HL-60/S4 treated with phorbol 12-myristate 13-acetate at 8.2 ng/mL for 4 days and 3 days (cell line): ENCODE results near the gene OR6B2.
"Not testable (repeated sequence)": the region's sequence is repeated elsewhere in the genome, so short reads cannot be mapped to it uniquely, and the experiment has no call there.

Experiments used
- in situ Hi-C: fragments of 300-500 bp; cut with MboI; formaldehyde crosslinking; loops from 2 replicates; pipeline ENCODE4 v1.15.0; 2022; ENCODE audit warnings: low sequenced_read_pairs

Gene OR6B2

DNA sequence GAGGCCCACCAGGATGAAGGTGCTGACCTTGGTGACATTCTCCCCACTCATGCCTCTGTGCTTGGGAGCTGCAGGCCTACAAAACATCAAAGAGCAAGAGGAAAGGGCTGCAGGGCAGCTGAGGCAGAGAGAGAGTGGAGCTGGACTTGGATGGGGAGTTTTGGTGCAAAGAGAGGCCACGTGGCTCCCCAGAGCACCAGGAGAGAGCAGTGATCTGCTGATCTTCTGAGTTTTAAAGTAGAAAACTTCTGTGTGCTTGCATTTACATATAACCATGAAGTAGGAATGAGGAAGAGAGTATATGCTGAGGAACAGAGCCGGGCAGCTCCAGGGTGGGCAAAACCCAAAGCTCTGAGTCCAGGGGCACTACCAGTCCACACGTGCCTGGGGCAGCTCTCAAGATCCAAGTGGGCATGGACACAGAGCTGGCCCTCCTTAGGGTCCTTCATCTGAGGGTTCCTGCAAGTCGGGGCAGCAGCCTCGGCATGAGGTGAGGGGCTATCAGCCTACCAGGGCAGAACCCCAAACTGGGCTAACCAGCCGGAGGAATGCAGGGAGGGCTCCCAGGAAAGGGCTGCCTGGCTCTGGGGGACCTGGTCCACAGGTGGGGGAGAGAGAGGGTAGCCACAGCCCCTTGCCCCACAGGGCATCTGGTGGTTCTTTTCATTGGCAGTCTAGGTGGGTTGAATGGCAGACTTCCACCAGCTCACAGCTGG lies at the start of gene OR6B2:
OR6B2 (minus strand) TSS at position 51 of the 716 bp plus-strand sequence; CDS start at position 51, 0 bp downstream.
- in situ Hi-C loops, result no loop called here

- in situ Hi-C loops, result no loop called here
These were observed 48.4 kb upstream of the OR6B2 start for GRCh38 chr2:240078631-240079030.

DNA sequence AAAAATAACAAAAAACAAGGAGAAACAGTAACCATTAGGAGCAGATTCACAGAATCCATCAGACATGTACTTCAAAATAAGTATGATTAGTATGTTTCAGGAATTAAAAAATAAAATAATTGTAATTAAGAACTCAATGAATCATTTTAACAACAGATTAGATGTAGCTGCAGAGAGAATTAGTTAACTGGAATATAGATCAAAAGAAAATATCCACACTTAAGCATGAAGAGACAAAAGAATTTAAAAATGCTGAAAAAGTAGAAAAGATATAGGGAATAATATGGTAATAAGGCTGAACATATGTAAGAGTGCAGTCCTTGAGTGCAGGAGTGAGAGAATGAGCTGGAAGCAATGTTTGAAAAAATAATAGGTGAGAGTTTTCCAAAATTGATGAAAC lies 47.2 kb upstream of the OR6B2 start:
- in situ Hi-C loops, result no loop called here

DNA sequence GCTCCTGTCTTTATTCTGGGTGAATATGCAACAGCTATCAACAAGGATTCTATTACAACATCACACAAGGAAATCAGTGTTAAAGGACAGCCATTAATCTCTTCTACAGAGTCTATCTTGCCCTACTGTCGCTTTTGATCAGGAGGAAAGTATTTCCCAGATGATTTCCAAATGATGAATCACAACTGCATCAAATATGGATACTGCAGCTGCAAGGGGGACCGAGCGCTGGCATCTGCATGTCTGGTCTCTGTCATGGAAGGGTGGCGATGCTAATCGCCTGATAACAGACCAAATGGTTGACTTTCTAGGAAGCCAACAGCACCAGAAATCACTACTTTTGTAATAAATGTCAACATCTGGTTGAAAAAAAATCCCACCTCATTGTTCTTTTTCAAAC lies 44.3 kb upstream of the OR6B2 start:
- in situ Hi-C loops, result no loop called here

DNA sequence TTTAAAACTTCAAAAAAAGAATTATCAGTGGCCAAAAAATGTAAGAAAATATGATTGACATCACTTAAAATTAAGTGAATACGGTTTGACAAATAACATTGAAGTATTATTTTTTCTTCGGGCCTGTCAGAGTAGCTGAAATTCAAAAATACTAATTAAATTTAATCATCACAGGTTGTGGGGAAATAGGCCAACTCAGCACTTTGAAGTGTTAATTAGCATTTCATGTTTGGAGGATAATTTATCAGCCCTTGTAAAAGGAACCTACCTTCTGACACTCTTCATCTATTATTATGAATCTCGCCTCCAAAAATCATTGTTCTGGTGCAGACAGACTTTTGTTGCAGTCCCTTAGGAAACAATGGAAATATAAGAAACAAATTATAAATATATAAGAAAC lies 40.7 kb upstream of the OR6B2 start:
- in situ Hi-C loops, result no loop called here

DNA sequence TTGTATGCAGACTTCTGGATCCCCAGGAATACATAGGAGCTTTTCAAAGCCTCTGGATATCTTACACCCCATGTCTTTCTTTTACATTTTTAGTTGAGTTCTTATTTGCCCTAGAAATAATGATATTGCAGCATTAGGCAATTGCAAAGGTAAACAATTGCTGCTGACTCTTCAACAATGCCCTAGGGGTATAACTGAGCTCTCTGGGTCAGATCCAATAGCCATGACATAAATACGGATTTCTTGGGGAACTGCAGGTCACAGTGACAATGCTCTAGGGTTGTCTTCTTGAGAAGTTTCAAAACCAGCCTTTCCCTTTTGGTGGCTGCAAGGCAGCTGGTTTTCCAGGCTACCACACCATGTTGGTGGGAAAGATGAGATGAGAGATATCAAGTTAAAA lies 39.6 kb upstream of the OR6B2 start:
- in situ Hi-C loops, result no loop called here

DNA sequence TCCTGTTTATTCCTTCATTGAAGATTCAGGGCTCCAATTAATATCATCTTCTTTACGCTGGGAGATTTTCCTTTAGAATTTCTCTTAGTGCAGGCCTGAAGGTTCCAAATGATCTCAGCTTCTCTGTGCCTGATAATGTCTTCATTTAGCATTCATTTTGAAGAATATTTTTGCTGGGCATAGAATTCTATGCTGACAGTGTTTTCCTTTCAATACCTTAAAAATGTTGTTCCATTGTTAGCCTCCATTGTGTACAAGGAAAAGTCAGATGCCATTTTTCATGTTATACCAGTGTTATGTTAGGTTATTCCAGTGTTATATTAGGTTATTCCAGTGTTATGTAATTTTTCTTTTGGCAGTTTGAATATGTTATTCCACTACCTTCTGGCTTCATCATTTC lies 38.0 kb upstream of the OR6B2 start:
- in situ Hi-C loops, result no loop called here

- in situ Hi-C loops, result no loop called here
These were observed 36.3 kb upstream of the OR6B2 start for GRCh38 chr2:240066489-240066888.

DNA sequence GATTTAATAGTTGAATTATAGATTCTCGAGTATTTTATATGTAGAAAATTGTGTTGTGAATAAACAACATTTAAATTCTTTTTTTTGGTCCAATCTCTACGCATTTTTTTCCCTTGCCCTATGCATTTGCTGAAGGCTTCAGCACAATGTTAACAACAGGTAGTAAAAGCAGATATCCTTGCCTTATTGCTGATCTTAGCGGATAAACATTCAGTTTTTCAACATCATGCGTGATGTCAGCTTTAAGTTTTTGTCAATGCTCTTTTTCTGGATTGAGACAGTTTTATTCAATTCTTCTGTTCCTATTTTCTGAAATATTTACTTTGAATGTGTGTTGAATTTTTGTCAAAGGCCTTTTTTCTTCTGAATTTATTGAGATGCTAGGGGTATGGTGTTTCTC lies 34.7 kb upstream of the OR6B2 start:
- in situ Hi-C loops, result no loop called here

DNA sequence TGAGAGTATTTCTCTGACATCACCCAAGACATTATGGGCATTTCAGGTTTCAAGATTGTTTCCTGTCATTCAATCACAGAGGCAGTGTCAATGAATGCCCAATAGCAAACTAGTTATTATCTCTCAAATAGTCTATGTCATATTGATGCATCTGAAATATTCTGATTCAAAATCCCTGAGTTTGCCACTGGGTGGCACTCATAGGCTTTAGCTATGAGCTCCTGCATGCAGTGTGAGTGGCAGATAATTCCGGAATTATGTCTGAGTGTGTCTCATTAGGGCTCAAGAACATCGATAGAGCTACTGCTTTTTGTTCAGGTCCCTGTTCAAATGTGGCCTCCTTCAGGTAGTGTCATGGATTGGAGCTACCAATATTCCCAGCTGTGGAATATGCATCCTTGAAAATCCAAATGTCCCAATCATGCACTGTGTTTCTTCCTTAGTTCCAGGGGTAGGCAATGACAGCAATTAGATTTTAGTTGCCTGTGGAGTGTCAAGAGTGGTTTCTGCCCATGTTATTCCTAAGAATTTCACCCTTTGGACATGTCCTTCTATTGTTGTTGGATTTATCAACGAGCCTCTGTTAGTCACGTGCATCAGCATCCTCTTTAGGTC lies 30.9 kb upstream of the OR6B2 start:
- in situ Hi-C loops, result no loop called here

DNA sequence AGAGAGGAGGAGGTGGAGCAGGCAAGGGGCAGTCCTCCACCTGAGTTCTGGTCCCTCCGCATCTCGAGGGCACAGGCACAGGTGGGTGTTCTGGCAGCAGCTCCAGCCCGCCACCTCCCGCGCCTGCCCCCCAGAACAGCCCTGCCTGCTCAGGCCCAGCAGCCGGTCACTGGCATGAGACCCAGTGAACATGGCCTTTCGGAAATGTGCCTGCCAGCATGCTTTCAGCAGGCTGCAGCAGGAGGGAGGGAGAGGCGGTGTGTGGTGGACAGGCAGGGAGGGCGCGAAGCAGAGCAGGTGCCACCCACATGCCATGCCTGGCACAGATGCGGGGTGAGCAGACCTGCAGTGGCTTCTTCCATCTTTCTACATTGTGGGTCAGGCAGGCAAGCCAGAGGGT lies 26.4 kb upstream of the OR6B2 start:
- in situ Hi-C loops, result no loop called here

GRCh38 chr2:240055177-240055917 lies 25.1 kb upstream of the OR6B2 start:
- in situ Hi-C loops, result no loop called here

DNA sequence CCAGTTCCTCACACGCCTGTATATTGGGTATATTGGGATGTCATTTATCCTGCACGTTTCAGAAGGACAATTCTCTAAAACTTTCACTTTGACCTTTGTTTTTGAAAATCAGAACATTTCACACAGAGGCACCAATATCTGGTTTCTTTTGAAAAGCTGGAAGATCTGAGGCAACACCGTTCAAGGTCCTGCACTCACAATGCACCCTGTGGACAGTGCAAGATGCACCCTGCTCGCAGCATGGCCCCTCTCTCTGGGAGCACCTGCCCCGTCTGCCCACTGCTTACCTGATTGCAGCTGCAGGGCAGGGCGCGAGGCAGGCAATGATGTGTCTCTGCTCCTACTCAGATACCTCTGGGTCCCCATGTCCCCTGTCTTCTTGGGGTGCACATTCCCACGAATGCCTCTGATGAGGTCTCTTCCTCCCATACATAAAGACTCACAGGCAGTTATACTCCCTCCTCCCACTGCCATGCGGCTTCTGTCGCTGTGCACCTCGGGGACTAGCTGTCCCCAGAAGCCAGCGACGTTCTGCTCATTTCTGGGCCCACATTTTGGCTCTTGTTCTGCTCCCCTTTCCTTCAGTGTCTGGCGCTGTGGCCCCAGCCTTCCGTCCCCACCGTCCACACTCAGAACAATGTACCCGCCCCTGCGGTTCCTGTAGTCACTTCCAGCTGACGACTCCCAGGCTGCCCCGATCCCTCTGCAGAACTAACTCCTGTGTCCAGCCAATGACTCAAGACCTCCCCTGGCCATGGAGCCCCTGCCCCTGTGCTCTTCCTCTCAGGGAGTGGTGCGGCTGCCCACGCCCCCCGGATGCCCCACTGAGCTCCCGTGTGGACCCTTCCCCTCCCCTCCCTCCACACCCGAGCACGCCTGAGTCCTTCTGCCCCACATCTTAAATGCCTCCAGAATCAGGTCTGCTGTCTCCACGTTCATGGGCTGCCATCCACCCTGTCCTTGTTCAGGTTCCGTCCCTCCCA lies 23.2 kb upstream of the OR6B2 start, which contains the start of gene OR6B3:
OR6B3 (minus strand) TSS at position 349 of the 983 bp plus-strand sequence.
- in situ Hi-C loops, result no loop called here

GRCh38 chr2:240052524-240052923 lies 22.3 kb upstream of the OR6B2 start:
- in situ Hi-C loops, result no loop called here

- in situ Hi-C loops, result no loop called here
These were observed 21.5 kb upstream of the OR6B2 start for GRCh38 chr2:240051697-240052096.

- in situ Hi-C loops, result no loop called here
These were observed 20.0 kb upstream of the OR6B2 start for GRCh38 chr2:240050278-240050677.

GRCh38 chr2:240048237-240048636 lies 18.0 kb upstream of the OR6B2 start:
- in situ Hi-C loops, result no loop called here

GRCh38 chr2:240045098-240045497 lies 14.9 kb upstream of the OR6B2 start:
- in situ Hi-C loops, result no loop called here

DNA sequence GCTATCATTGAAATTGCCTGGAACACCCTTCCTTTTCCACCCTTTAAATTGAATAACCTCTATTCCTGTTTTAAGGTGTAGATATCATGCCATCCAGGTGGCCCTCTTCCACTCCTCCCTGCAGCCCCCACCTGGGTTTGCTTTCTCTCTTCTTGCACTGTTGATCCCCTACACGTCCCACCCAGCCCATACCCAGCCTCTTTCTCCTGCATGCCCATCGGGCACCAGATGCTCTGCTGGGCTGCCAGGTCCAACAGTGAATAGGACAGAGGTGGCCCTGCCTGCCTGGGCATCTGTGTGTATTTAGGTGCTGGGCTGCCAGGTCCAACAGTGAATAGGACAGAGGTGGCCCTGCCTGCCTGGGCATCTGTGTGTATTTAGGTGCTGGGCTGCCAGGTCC lies 13.9 kb upstream of the OR6B2 start:
- in situ Hi-C loops, result not testable (repeated sequence)

DNA sequence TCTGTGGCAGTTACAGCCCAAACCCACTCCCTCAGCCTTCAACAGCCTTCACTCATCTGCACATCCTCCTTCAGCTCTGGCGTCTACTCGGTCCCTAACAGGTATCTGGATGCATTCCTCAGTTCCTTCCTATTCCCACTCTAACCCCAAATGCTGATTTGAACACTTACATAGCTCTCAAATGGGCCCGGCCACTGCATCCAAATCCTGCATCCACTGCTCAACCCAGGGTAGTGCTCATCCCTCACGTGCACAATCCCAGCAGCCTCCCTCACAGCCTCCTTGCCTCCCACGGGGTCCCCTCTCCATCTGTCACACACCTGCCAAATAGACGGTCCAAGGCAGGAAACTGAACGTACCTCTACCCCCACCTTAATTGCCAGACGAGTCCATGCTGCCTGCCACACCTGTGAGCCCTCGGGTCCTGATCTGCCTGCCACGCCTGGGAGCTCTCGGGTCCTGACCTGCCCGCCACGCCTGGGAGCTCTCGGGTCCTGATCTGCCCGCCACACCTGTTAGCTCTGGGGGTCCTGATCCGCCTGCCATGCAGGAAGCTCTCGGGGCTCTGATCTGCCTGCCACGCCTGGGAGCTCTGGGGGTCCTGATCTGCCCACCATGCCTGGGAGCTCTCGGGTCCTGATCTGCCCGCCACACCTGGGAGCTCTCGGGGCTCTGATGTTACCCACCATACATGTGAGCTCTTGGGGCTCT lies 13.2 kb upstream of the OR6B2 start:
- in situ Hi-C loops, result no loop called here
